ENCODE measurements around the gene INHBE.
"Not testable (repeated sequence)": the region's sequence is repeated elsewhere in the genome, so short reads cannot be mapped to it uniquely, and the experiment has no call there.

The INHBE gene

DNA sequence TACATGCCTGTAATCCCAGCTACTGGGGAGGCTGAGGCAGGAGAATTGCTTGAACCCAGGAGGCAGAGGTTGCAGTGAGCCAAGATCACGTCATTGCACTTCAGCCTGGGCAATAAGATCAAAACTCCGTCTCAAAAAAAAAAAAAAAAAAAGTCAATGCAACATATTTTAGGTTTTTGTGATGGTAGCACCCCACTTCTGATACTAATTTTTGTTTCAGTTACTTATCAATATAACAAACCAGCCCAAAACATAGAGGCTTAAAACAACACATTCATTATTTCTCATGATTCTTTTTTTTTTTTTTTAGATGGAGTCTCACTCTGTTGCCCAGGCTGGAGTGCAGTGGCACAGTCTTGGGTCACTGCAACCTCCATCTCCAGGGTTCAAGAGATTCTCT lies 13.7 kb upstream of the INHBE start:
- H3K27me3 ChIP-seq (ENCODE audit: control insufficient read depth in 2 of 2, insufficient read depth in 2 of 2, low read length in 2 of 2); H3K27ac ChIP-seq (ENCODE audit: low read depth in 2 of 2, low read length in 2 of 2); H3K9me3 ChIP-seq (ENCODE audit: control insufficient read depth in 2 of 2, low read length in 2 of 2); H3K9ac ChIP-seq (ENCODE audit: low read depth in 1 of 2, low read length in 2 of 2); H3K4me3 ChIP-seq (ENCODE audit: low read length in 2 of 2); H3K36me3 ChIP-seq (ENCODE audit: control insufficient read depth in 2 of 2, insufficient read depth in 2 of 2, low read length in 2 of 2); H3K4me1 ChIP-seq (ENCODE audit: control insufficient read depth in 2 of 2, insufficient read depth in 2 of 2, low read length in 2 of 2): not testable (repeated sequence)

- H3K36me3 ChIP-seq (ENCODE audit: control insufficient read depth in 2 of 2, insufficient read depth in 2 of 2, low read length in 2 of 2): no peaks in the 10 kb centered on the region
- no peaks in the 10 kb centered on the region for H3K4me1 ChIP-seq (ENCODE audit: control insufficient read depth in 2 of 2, insufficient read depth in 2 of 2, low read length in 2 of 2)
- no peak overlapping the region for H3K9ac ChIP-seq (ENCODE audit: low read depth in 1 of 2, low read length in 2 of 2)
- no peaks in the 10 kb centered on the region for H3K9me3 ChIP-seq (ENCODE audit: control insufficient read depth in 2 of 2, low read length in 2 of 2)
- H3K27ac ChIP-seq (ENCODE audit: low read depth in 2 of 2, low read length in 2 of 2): no peak overlapping the region
- H3K4me3 ChIP-seq (ENCODE audit: low read length in 2 of 2): no peak overlapping the region
- no peaks in the 10 kb centered on the region for H3K27me3 ChIP-seq (ENCODE audit: control insufficient read depth in 2 of 2, insufficient read depth in 2 of 2, low read length in 2 of 2)
Measured at GRCh38 chr12:57441846-57442427, 13.2 kb upstream of the INHBE start.

- not testable (repeated sequence) for H3K9me3 ChIP-seq (ENCODE audit: control insufficient read depth in 2 of 2, low read length in 2 of 2); H3K4me1 ChIP-seq (ENCODE audit: control insufficient read depth in 2 of 2, insufficient read depth in 2 of 2, low read length in 2 of 2); H3K9ac ChIP-seq (ENCODE audit: low read depth in 1 of 2, low read length in 2 of 2); H3K4me3 ChIP-seq (ENCODE audit: low read length in 2 of 2); H3K27ac ChIP-seq (ENCODE audit: low read depth in 2 of 2, low read length in 2 of 2); H3K27me3 ChIP-seq (ENCODE audit: control insufficient read depth in 2 of 2, insufficient read depth in 2 of 2, low read length in 2 of 2); H3K36me3 ChIP-seq (ENCODE audit: control insufficient read depth in 2 of 2, insufficient read depth in 2 of 2, low read length in 2 of 2)
Measured at GRCh38 chr12:57444337-57444736, 10.8 kb upstream of the INHBE start.

- H3K27ac ChIP-seq (ENCODE audit: low read depth in 2 of 2, low read length in 2 of 2): no peak overlapping the region
- H3K9me3 ChIP-seq (ENCODE audit: control insufficient read depth in 2 of 2, low read length in 2 of 2): no peaks in the 10 kb centered on the region
- H3K36me3 ChIP-seq (ENCODE audit: control insufficient read depth in 2 of 2, insufficient read depth in 2 of 2, low read length in 2 of 2): no peaks in the 10 kb centered on the region
- no peaks in the 10 kb centered on the region for H3K4me1 ChIP-seq (ENCODE audit: control insufficient read depth in 2 of 2, insufficient read depth in 2 of 2, low read length in 2 of 2)
- H3K27me3 ChIP-seq (ENCODE audit: control insufficient read depth in 2 of 2, insufficient read depth in 2 of 2, low read length in 2 of 2): no peaks in the 10 kb centered on the region
- H3K9ac ChIP-seq (ENCODE audit: low read depth in 1 of 2, low read length in 2 of 2): no peak overlapping the region
- no peak overlapping the region for H3K4me3 ChIP-seq (ENCODE audit: low read length in 2 of 2)
Measured at GRCh38 chr12:57444744-57445143, 10.4 kb upstream of the INHBE start.

DNA sequence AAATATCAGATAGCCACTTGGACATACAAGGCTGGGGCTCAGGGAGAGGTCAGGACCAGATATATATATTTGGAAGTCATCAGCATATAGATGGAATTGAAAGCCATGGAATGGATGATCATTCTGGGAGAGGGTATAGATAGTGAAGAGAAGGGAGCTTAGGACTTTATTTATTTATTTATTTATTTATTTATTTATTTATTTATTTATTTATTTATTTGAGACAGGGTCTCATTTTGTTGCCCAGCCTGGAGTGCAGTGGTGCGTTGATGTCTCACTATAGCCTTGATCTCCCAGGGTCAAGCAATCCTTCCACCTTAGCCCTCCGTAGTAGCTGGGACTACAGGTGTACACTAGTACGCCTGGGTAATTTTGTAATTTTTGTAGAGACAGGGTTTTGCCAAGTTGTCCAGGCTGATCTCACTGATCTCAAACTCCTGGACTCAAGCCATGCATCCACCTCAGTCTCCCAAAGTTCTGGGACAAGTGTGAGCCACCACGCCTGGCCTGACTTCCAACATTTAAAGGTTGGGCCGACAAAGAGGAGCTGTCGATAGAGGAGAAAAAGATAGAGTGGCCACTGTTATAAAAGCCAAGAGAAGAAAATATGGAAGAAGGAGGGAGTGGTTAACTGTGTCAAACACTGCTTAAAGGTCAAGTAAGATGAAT lies 8.7 kb upstream of the INHBE start:
- Histone ChIP-seq H3K36me3 (ENCODE audit: control insufficient read depth in 2 of 2, insufficient read depth in 2 of 2, low read length in 2 of 2) (no peaks in the 10 kb centered on the region), H3K27me3 (ENCODE audit: control insufficient read depth in 2 of 2, insufficient read depth in 2 of 2, low read length in 2 of 2) (no peaks in the 10 kb centered on the region), H3K4me1 (ENCODE audit: control insufficient read depth in 2 of 2, insufficient read depth in 2 of 2, low read length in 2 of 2) (no peaks in the 10 kb centered on the region), H3K9me3 (ENCODE audit: control insufficient read depth in 2 of 2, low read length in 2 of 2) (no peaks in the 10 kb centered on the region), H3K9ac (ENCODE audit: low read depth in 1 of 2, low read length in 2 of 2) (no peak overlapping the region), H3K4me3 (ENCODE audit: low read length in 2 of 2) (no peak overlapping the region), H3K27ac (ENCODE audit: low read depth in 2 of 2, low read length in 2 of 2) (no peak overlapping the region)

DNA sequence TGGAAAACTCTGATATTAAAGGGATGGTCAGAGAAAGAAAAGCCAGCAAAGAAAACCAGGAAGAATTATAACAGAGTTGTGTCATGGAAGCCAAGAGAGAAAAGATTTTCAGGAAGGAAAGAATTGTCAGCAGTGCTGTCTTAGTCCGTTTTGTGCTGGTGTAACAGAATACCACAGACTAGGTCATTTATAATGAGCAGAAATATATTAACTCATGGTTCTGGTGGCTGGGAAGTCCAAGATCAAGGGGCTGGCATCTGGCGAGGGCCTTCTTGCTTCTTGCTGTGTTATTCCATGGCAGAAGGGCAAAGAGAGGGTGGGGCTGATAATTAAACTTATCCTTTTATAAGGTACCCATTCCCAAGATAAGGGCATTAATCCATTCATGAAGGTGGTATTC lies 6.4 kb upstream of the INHBE start:
- Histone ChIP-seq H3K36me3 (ENCODE audit: control insufficient read depth in 2 of 2, insufficient read depth in 2 of 2, low read length in 2 of 2) (no peaks in the 10 kb centered on the region), H3K27me3 (ENCODE audit: control insufficient read depth in 2 of 2, insufficient read depth in 2 of 2, low read length in 2 of 2) (no peaks in the 10 kb centered on the region), H3K4me3 (ENCODE audit: low read length in 2 of 2) (no peak overlapping the region), H3K27ac (ENCODE audit: low read depth in 2 of 2, low read length in 2 of 2) (no peak overlapping the region), H3K4me1 (ENCODE audit: control insufficient read depth in 2 of 2, insufficient read depth in 2 of 2, low read length in 2 of 2) (peaks cover 0 to 2% of the 10 kb centered on the region in 2 donors), H3K9me3 (ENCODE audit: control insufficient read depth in 2 of 2, low read length in 2 of 2) (no peaks in the 10 kb centered on the region), H3K9ac (ENCODE audit: low read depth in 1 of 2, low read length in 2 of 2) (no peak overlapping the region)

GRCh38 chr12:57449375-57449774 lies 5.7 kb upstream of the INHBE start:
- H3K9ac ChIP-seq (ENCODE audit: low read depth in 1 of 2, low read length in 2 of 2): no peak overlapping the region
- peaks cover 0 to 2% of the 10 kb centered on the region in 2 donors for H3K4me1 ChIP-seq (ENCODE audit: control insufficient read depth in 2 of 2, insufficient read depth in 2 of 2, low read length in 2 of 2)
- H3K27ac ChIP-seq (ENCODE audit: low read depth in 2 of 2, low read length in 2 of 2): no peak overlapping the region
- H3K9me3 ChIP-seq (ENCODE audit: control insufficient read depth in 2 of 2, low read length in 2 of 2): no peaks in the 10 kb centered on the region
- H3K4me3 ChIP-seq (ENCODE audit: low read length in 2 of 2): no peak overlapping the region
- no peaks in the 10 kb centered on the region for H3K27me3 ChIP-seq (ENCODE audit: control insufficient read depth in 2 of 2, insufficient read depth in 2 of 2, low read length in 2 of 2)
- H3K36me3 ChIP-seq (ENCODE audit: control insufficient read depth in 2 of 2, insufficient read depth in 2 of 2, low read length in 2 of 2): no peaks in the 10 kb centered on the region

GRCh38 chr12:57450057-57450456 lies 5.0 kb upstream of the INHBE start:
- no peak overlapping the region for H3K4me3 ChIP-seq (ENCODE audit: low read length in 2 of 2)
- H3K9ac ChIP-seq (ENCODE audit: low read depth in 1 of 2, low read length in 2 of 2): no peak overlapping the region
- no peaks in the 10 kb centered on the region for H3K36me3 ChIP-seq (ENCODE audit: control insufficient read depth in 2 of 2, insufficient read depth in 2 of 2, low read length in 2 of 2)
- H3K9me3 ChIP-seq (ENCODE audit: control insufficient read depth in 2 of 2, low read length in 2 of 2): no peaks in the 10 kb centered on the region
- no peak overlapping the region for H3K27ac ChIP-seq (ENCODE audit: low read depth in 2 of 2, low read length in 2 of 2)
- H3K4me1 ChIP-seq (ENCODE audit: control insufficient read depth in 2 of 2, insufficient read depth in 2 of 2, low read length in 2 of 2): peaks cover 0 to 2% of the 10 kb centered on the region in 2 donors
- no peaks in the 10 kb centered on the region for H3K27me3 ChIP-seq (ENCODE audit: control insufficient read depth in 2 of 2, insufficient read depth in 2 of 2, low read length in 2 of 2)

- Histone ChIP-seq H3K27me3 (ENCODE audit: control insufficient read depth in 2 of 2, insufficient read depth in 2 of 2, low read length in 2 of 2) (peaks cover 0 to 4% of the 10 kb centered on the region in 2 donors), H3K36me3 (ENCODE audit: control insufficient read depth in 2 of 2, insufficient read depth in 2 of 2, low read length in 2 of 2) (no peaks in the 10 kb centered on the region), H3K9ac (ENCODE audit: low read depth in 1 of 2, low read length in 2 of 2) (no peak overlapping the region), H3K4me3 (ENCODE audit: low read length in 2 of 2) (no peak overlapping the region), H3K27ac (ENCODE audit: low read depth in 2 of 2, low read length in 2 of 2) (no peak overlapping the region), H3K9me3 (ENCODE audit: control insufficient read depth in 2 of 2, low read length in 2 of 2) (no peaks in the 10 kb centered on the region), H3K4me1 (ENCODE audit: control insufficient read depth in 2 of 2, insufficient read depth in 2 of 2, low read length in 2 of 2) (peaks cover 7 to 10% of the 10 kb centered on the region in 2 donors)
Measured at GRCh38 chr12:57451233-57451778, 3.8 kb upstream of the INHBE start.

GRCh38 chr12:57452181-57452936 lies 2.7 kb upstream of the INHBE start:
- H3K4me3 ChIP-seq (ENCODE audit: low read length in 2 of 2): no peak overlapping the region

More at GRCh38 chr12:57452181-57452936, 2.7 kb upstream of the INHBE start:
- H3K4me1 ChIP-seq (ENCODE audit: control insufficient read depth in 2 of 2, insufficient read depth in 2 of 2, low read length in 2 of 2): peaks cover 7 to 10% of the 10 kb centered on the region in 2 donors
- H3K9ac ChIP-seq (ENCODE audit: low read depth in 1 of 2, low read length in 2 of 2): no peak overlapping the region
- H3K27me3 ChIP-seq (ENCODE audit: control insufficient read depth in 2 of 2, insufficient read depth in 2 of 2, low read length in 2 of 2): peaks cover 0 to 4% of the 10 kb centered on the region in 2 donors
- H3K36me3 ChIP-seq (ENCODE audit: control insufficient read depth in 2 of 2, insufficient read depth in 2 of 2, low read length in 2 of 2): no peaks in the 10 kb centered on the region
- no peaks in the 10 kb centered on the region for H3K9me3 ChIP-seq (ENCODE audit: control insufficient read depth in 2 of 2, low read length in 2 of 2)
- H3K27ac ChIP-seq (ENCODE audit: low read depth in 2 of 2, low read length in 2 of 2): no peak overlapping the region

Data from mucosa of rectum (tissue), 2 donors.